ENCODE data around the gene APMAP. TPM values are rescaled to one million over a fixed set of nuclear protein-coding genes. Genes with fewer than 3 reads are reported as not detected.
A peak's percentile ranks its signal among the peaks of the same experiment; 100 is the strongest.
"Not testable (repeated sequence)": the region's sequence is repeated elsewhere in the genome, so short reads cannot be mapped to it uniquely, and the experiment has no call there.

Gene APMAP
- total and polyA plus RNA-seq, 4 donors: 89.8 to 122 (median 109) TPM

- H3K4me3 ChIP-seq (ENCODE audit: low read depth, low read length): no peak overlapping the region
- no peak for DNase-seq (ENCODE audit: low read depth in 4 of 6, low spot score in 6 of 6)
- WGBS (ENCODE audit: insufficient coverage): 88% methylated on average over 6 of the region's 6 CpGs
- H3K36me3 ChIP-seq (ENCODE audit: control insufficient read depth, insufficient read depth, low read length): peaks cover 66% of the 10 kb centered on the region
- no peaks in the 10 kb centered on the region for H3K27me3 ChIP-seq (ENCODE audit: control insufficient read depth, insufficient read depth, low read length)
- no peaks in the 10 kb centered on the region for H3K9me3 ChIP-seq (ENCODE audit: control insufficient read depth, insufficient read depth, low read length)
- H3K4me1 ChIP-seq (ENCODE audit: control insufficient read depth, insufficient read depth, low read length): peaks cover 3% of the 10 kb centered on the region
- H3K27ac ChIP-seq (ENCODE audit: low read depth, low read length): no peak overlapping the region
Observed at GRCh38 chr20:25011261-25011660, 18.7 kb upstream of the APMAP start.

- 85% methylated on average over 5 of the region's 10 CpGs for WGBS (ENCODE audit: insufficient coverage)
- Histone ChIP-seq H3K27ac (ENCODE audit: low read depth, low read length) (no peak overlapping the region), H3K27me3 (ENCODE audit: control insufficient read depth, insufficient read depth, low read length) (no peaks in the 10 kb centered on the region), H3K4me3 (ENCODE audit: low read depth, low read length) (no peak overlapping the region), H3K9me3 (ENCODE audit: control insufficient read depth, insufficient read depth, low read length) (no peaks in the 10 kb centered on the region), H3K36me3 (ENCODE audit: control insufficient read depth, insufficient read depth, low read length) (peaks cover 64% of the 10 kb centered on the region), H3K4me1 (ENCODE audit: control insufficient read depth, insufficient read depth, low read length) (peaks cover 19% of the 10 kb centered on the region)
- peak in 1 of 6 donors; percentile 42 for DNase-seq (ENCODE audit: low read depth in 4 of 6, low spot score in 6 of 6)
Observed at GRCh38 chr20:25009218-25010145, 16.9 kb upstream of the APMAP start.

DNA sequence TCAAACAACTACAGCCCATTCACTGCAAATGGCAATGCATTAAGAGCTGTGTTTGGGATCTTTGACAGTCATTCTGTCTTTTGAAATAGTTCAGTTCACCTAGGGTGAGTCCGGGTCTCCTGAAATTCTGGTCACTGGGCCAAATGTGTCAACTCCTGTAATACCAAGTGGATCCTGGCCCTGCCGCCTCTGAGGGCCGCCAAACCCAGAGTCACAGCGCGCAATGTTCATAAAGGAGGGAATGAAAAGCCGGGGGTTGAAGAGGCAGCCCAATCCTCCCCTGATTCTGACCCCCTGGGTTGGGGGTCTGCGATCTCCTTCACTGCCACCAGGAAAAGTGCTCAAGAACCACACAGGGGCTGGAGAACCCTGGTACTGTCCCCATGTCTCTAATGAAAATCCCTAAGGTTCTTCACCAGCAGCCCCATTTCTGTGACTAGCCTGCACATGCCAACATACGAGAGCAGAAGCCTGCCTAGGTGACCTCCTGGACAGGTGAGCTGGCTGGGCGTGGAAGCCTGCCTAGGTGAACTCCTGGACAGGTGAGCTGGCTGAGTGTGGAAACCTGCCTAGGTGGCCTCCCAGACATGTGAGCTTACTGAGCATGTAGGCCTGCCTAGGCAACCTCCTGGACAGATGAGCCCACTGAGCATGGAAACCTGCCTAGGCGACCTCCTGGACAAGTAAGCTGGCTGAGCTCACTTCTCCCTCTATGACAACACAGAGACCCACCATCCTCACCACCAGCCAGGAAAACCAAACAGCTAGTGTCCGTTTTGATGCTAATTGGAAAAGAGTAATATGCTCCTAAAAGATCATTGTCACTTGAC, 16.1 kb upstream of the APMAP start:
- 88% methylated on average over 11 of the region's 11 CpGs for WGBS (ENCODE audit: insufficient coverage)
- no peak overlapping the region for H3K27ac ChIP-seq (ENCODE audit: low read depth, low read length)
- peaks cover 56% of the 10 kb centered on the region for H3K36me3 ChIP-seq (ENCODE audit: control insufficient read depth, insufficient read depth, low read length)
- peaks cover 19% of the 10 kb centered on the region for H3K4me1 ChIP-seq (ENCODE audit: control insufficient read depth, insufficient read depth, low read length)
- no peaks in the 10 kb centered on the region for H3K27me3 ChIP-seq (ENCODE audit: control insufficient read depth, insufficient read depth, low read length)
- no peak for DNase-seq (ENCODE audit: low read depth in 4 of 6, low spot score in 6 of 6)
- no peaks in the 10 kb centered on the region for H3K9me3 ChIP-seq (ENCODE audit: control insufficient read depth, insufficient read depth, low read length)
- H3K4me3 ChIP-seq (ENCODE audit: low read depth, low read length): no peak overlapping the region

GRCh38 chr20:25007491-25008305, 15.1 kb upstream of the APMAP start:
- Histone ChIP-seq H3K9me3 (ENCODE audit: control insufficient read depth, insufficient read depth, low read length) (no peaks in the 10 kb centered on the region), H3K4me1 (ENCODE audit: control insufficient read depth, insufficient read depth, low read length) (peaks cover 19% of the 10 kb centered on the region), H3K36me3 (ENCODE audit: control insufficient read depth, insufficient read depth, low read length) (peaks cover 47% of the 10 kb centered on the region), H3K27ac (ENCODE audit: low read depth, low read length) (no peak overlapping the region), H3K27me3 (ENCODE audit: control insufficient read depth, insufficient read depth, low read length) (no peaks in the 10 kb centered on the region), H3K4me3 (ENCODE audit: low read depth, low read length) (no peak overlapping the region)
- no peak for DNase-seq (ENCODE audit: low read depth in 4 of 6, low spot score in 6 of 6)
- WGBS (ENCODE audit: insufficient coverage): 96% methylated on average over 21 of the region's 22 CpGs

GRCh38 chr20:25006431-25007167, 14.0 kb upstream of the APMAP start:
- Histone ChIP-seq H3K36me3 (ENCODE audit: control insufficient read depth, insufficient read depth, low read length) (peaks cover 36% of the 10 kb centered on the region), H3K4me3 (ENCODE audit: low read depth, low read length) (no peak overlapping the region), H3K27me3 (ENCODE audit: control insufficient read depth, insufficient read depth, low read length) (no peaks in the 10 kb centered on the region), H3K4me1 (ENCODE audit: control insufficient read depth, insufficient read depth, low read length) (peaks cover 19% of the 10 kb centered on the region), H3K9me3 (ENCODE audit: control insufficient read depth, insufficient read depth, low read length) (no peaks in the 10 kb centered on the region), H3K27ac (ENCODE audit: low read depth, low read length) (no peak overlapping the region)
- no peak for DNase-seq (ENCODE audit: low read depth in 4 of 6, low spot score in 6 of 6)
- 63% methylated on average over 11 of the region's 12 CpGs for WGBS (ENCODE audit: insufficient coverage)

DNA sequence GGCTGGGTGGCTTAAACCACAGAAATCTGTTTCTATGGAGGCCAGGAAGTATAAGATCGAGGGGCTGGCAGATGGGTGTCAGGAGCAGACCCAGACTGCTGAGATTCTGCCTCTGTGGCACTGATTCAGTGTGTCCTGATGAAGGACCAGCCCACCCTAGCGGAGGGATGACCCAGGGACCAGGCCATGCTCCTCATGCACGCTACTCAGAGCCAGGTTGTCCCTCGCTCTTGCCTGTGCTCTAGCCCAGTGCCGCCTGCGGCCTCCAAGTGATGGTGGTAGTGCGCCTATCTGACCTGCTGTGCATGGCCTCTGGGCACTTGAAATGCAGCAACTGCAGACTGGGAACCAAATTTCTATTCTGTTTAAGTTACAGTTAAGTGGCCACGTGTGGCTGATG, 13.1 kb upstream of the APMAP start:
- WGBS (ENCODE audit: insufficient coverage): 84% methylated on average over 8 of the region's 8 CpGs
- peak overlapping the region; percentile 16 for H3K27ac ChIP-seq (ENCODE audit: low read depth, low read length)
- DNase-seq (ENCODE audit: low read depth in 4 of 6, low spot score in 6 of 6): no peak
- no peak overlapping the region for H3K4me3 ChIP-seq (ENCODE audit: low read depth, low read length)
- H3K27me3 ChIP-seq (ENCODE audit: control insufficient read depth, insufficient read depth, low read length): no peaks in the 10 kb centered on the region
- H3K36me3 ChIP-seq (ENCODE audit: control insufficient read depth, insufficient read depth, low read length): peaks cover 29% of the 10 kb centered on the region
- H3K9me3 ChIP-seq (ENCODE audit: control insufficient read depth, insufficient read depth, low read length): no peaks in the 10 kb centered on the region
- H3K4me1 ChIP-seq (ENCODE audit: control insufficient read depth, insufficient read depth, low read length): peaks cover 19% of the 10 kb centered on the region

- Histone ChIP-seq H3K4me1 (ENCODE audit: control insufficient read depth, insufficient read depth, low read length) (peaks cover 19% of the 10 kb centered on the region), H3K9me3 (ENCODE audit: control insufficient read depth, insufficient read depth, low read length) (no peaks in the 10 kb centered on the region), H3K36me3 (ENCODE audit: control insufficient read depth, insufficient read depth, low read length) (peaks cover 25% of the 10 kb centered on the region), H3K27ac (ENCODE audit: low read depth, low read length) (peak overlapping the region; percentile 16), H3K4me3 (ENCODE audit: low read depth, low read length) (no peak overlapping the region), H3K27me3 (ENCODE audit: control insufficient read depth, insufficient read depth, low read length) (no peaks in the 10 kb centered on the region)
- DNase-seq (ENCODE audit: low read depth in 4 of 6, low spot score in 6 of 6): peak in 5 of 6 donors; percentile 21 to 86 (median 51)
- WGBS (ENCODE audit: insufficient coverage): 50% methylated on average over 1 of the region's 2 CpGs
Observed at GRCh38 chr20:25005220-25005619, 12.7 kb upstream of the APMAP start.

DNA sequence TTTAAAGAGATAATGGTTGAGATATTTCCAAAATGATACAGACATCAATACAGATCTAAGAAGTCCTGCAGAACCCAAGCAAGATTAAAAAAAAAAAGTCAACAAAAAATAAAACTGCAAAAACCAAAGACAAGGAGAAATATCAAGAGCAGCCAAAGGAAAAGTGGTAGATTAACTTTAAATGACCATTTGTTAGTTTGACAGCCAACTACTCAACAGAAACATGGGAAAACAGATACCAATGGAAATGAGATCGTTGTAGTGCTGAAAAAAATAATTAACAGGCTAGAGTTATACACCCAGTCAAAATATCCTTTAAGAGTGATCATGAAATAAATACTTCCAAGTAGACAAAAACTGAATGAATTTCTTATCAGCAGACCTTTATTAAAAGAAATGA, 10.5 kb upstream of the APMAP start:
- Histone ChIP-seq H3K27ac (ENCODE audit: low read depth, low read length) (no peak overlapping the region), H3K9me3 (ENCODE audit: control insufficient read depth, insufficient read depth, low read length) (no peaks in the 10 kb centered on the region), H3K4me3 (ENCODE audit: low read depth, low read length) (no peak overlapping the region), H3K4me1 (ENCODE audit: control insufficient read depth, insufficient read depth, low read length) (peaks cover 19% of the 10 kb centered on the region), H3K36me3 (ENCODE audit: control insufficient read depth, insufficient read depth, low read length) (peaks cover 17% of the 10 kb centered on the region), H3K27me3 (ENCODE audit: control insufficient read depth, insufficient read depth, low read length) (no peaks in the 10 kb centered on the region)
- no peak for DNase-seq (ENCODE audit: low read depth in 4 of 6, low spot score in 6 of 6)
- no CpG with 5 or more reads among the region's 1 CpG for WGBS (ENCODE audit: insufficient coverage)

GRCh38 chr20:25001323-25001722, 8.8 kb upstream of the APMAP start:
- H3K4me1 ChIP-seq (ENCODE audit: control insufficient read depth, insufficient read depth, low read length): peaks cover 16% of the 10 kb centered on the region
- not testable (repeated sequence) for H3K9me3 ChIP-seq (ENCODE audit: control insufficient read depth, insufficient read depth, low read length); DNase-seq (ENCODE audit: low read depth in 4 of 6, low spot score in 6 of 6); H3K27ac ChIP-seq (ENCODE audit: low read depth, low read length); H3K4me3 ChIP-seq (ENCODE audit: low read depth, low read length); H3K27me3 ChIP-seq (ENCODE audit: control insufficient read depth, insufficient read depth, low read length); H3K36me3 ChIP-seq (ENCODE audit: control insufficient read depth, insufficient read depth, low read length)
- WGBS (ENCODE audit: insufficient coverage): 94% methylated on average over 2 of the region's 4 CpGs
